Mucosa of descending colon (tissue), 3 donors: ENCODE results near the gene SLC5A2. TPM values are rescaled to one million over a fixed set of nuclear protein-coding genes. Genes with fewer than 3 reads are reported as not detected.
"Not testable (repeated sequence)": the region's sequence is repeated elsewhere in the genome, so short reads cannot be mapped to it uniquely, and the experiment has no call there.

ENCODE experiments used
- ATAC-seq: fragments of 200-7000 bp; cut with Tn5 transposase; one replicate; pipeline ENCODE4 v1.9.1; 2020; ENCODE audit warnings: mild to moderate bottlenecking, moderate library complexity
- DNase-seq, 3 donors: peaks; one replicate each; pipeline ENCODE4 v3.0.0-alpha.2; 2020
- H3K36me3 ChIP-seq: fragments of 200-600 bp; one replicate; pipeline ENCODE4 v1.8.0; 2021; ENCODE audit warnings: low read depth, mild to moderate bottlenecking
- H3K4me1 ChIP-seq: fragments of 200-600 bp; one replicate; pipeline ENCODE4 v1.8.0; 2021; ENCODE audit warnings: low read depth, mild to moderate bottlenecking
- H3K4me3 ChIP-seq: fragments of 200-600 bp; one replicate; pipeline ENCODE4 v1.8.0; 2021; ENCODE audit warnings: mild to moderate bottlenecking
- H3K9me3 ChIP-seq: fragments of 200-600 bp; one replicate; pipeline ENCODE4 v1.8.0; 2021; ENCODE audit warnings: mild to moderate bottlenecking
- intact Hi-C, 2 donors: fragments of 100-400 bp; cut with DNase I in 1 of 2; cut with micrococcal nuclease in 1 of 2; formaldehyde crosslinking; loops; one replicate each; pipeline versions ENCODE4 v1.11.0 to v1.11.1; 2022; cut with DNase I, micrococcal nuclease
- total RNA-seq, 3 donors: library from RNA; stranded (reverse); fragmentation: NEBNext Ultra II Directional in 2 of 3; extraction: Animal tissue kit (Norgen Biotek cat#: 25700) in 2 of 3; gene quantifications; one replicate each; pipeline versions ENCODE4 v1.2.1 to v1.2.4, GENCODE V29; 2021 to 2023
- TF ChIP-seq, protein P1 (sequence below): fragments of 200-600 bp; IDR thresholded peaks from one replicate; pipeline ENCODE4 v1.8.0; 2022; ENCODE audit warnings: antibody characterized with exemption, mild to moderate bottlenecking
- donor health status: DM: no; HTN: no; CAD: no; lungs with moderate emphysema.
- donor health status: DM: no; HTN: no; CAD: no.
- donor health status: DM: no; HTN: yes; CAD: no.

Gene SLC5A2
- total RNA-seq, 3 donors from 2014 or later, result 0.47 to 0.70 TPM; not detected in 1

DNA sequence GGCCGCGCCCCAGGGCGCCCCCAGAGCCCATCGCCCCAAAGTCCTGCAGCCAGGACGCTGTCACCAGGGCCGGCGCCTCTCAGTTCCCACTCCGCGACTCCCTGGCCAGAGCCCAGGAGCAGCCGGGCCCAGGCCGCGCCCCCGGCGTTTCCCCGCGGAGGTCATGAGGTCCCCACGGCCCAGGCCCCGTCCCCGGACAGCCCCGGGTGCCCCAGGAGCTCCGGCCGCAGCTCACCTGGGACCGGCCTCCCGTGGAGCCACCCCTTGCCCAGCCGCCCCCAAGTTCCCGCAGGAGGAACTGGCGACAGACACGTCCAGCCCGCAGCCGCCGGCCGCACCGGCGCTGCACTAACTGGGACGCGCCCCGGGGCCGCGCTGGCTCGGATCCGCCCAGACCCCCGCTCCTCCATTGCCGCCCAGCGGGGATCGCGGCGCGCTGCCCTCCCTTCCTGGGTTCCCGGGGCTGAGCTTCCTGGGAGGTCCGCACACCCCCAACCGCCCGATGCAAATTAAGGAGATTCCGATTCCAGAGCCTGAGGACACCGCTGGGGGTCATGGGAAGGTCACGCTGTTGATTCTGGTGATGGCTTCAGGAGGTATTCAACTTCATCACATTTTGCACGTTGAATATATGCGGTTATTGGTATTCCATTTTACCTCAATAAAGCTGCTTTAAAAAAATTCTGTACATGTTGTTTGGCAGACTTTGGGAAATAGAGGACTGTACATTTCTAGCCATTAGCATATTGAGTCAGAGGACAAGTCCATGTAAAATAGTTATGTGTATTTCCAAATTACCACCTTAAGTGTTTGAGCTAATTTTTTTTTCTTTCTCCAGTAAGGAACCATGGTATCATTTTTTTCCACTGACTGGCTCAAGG lies 54.7 kb downstream of the SLC5A2 start:
- TF ChIP-seq, protein P1, sequence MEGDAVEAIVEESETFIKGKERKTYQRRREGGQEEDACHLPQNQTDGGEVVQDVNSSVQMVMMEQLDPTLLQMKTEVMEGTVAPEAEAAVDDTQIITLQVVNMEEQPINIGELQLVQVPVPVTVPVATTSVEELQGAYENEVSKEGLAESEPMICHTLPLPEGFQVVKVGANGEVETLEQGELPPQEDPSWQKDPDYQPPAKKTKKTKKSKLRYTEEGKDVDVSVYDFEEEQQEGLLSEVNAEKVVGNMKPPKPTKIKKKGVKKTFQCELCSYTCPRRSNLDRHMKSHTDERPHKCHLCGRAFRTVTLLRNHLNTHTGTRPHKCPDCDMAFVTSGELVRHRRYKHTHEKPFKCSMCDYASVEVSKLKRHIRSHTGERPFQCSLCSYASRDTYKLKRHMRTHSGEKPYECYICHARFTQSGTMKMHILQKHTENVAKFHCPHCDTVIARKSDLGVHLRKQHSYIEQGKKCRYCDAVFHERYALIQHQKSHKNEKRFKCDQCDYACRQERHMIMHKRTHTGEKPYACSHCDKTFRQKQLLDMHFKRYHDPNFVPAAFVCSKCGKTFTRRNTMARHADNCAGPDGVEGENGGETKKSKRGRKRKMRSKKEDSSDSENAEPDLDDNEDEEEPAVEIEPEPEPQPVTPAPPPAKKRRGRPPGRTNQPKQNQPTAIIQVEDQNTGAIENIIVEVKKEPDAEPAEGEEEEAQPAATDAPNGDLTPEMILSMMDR, result no peak
- Histone ChIP-seq H3K9me3 (peaks cover 3% of the 10 kb centered on the region), H3K36me3 (no peaks in the 10 kb centered on the region), H3K4me3 (no peak overlapping the region), H3K4me1 (no peaks in the 10 kb centered on the region)
- no peak for ATAC-seq
- no peak for DNase-seq
- intact Hi-C loops, result no loop called here

DNA sequence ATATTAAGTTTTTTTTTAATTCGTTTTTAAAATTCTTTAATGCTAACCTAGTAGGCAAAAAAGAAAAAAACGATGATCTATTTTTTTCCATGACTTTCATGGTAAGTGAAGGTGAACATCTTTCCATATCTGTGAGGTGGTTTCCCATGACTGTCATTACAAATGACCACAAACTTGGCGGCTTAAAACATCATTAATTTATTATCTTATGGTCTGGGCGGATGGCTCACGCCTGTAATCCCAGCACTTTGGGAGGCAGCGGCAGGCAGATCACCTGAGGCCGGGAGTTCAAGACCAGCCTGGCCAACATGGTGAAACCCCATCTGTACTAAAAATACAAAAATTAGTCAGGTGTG lies 55.3 kb downstream of the SLC5A2 start:
- H3K36me3 ChIP-seq, H3K9me3 ChIP-seq, ATAC-seq, intact Hi-C loops, H3K4me3 ChIP-seq, DNase-seq, H3K4me1 ChIP-seq: not testable (repeated sequence)

DNA sequence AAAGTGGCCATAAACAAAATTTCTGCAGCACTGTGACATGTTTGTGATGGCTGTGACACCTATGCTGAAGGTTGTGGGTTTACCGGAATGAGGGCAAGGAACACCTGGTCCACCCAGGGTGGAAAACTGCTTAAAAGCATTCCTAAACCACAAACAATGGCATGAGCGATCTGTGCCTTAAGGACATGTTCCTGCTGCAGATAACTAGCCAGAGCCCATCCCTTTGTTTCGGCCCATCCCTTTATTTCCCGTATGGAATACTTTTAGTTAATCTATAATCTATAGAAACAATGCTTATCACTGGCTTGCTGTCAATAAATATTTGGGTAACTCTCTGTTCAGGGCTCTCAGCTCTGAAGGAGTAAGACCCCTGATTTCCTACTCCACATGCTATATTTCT lies 56.8 kb downstream of the SLC5A2 start:
- H3K36me3 ChIP-seq, intact Hi-C loops, H3K9me3 ChIP-seq, DNase-seq, H3K4me1 ChIP-seq, H3K4me3 ChIP-seq, ATAC-seq: not testable (repeated sequence)

Other genes with a start within 250 kb of the SLC5A2 start
- gene ITGAM, start 223.1 kb upstream of the SLC5A2 start, total RNA-seq, result 10 to 100 TPM in 1 of 3 donors, 1 to 10 TPM in 2; 4.5 to 13.0 (median 5.7) TPM
- 1 to 10 TPM; 2.9 to 8.6 (median 3.5) TPM for gene ITGAX, start 127.9 kb upstream of the SLC5A2 start, total RNA-seq
- gene ITGAD, start 89.8 kb upstream of the SLC5A2 start, total RNA-seq, result under 1 TPM in 1 of 3 donors, not detected in 2; 0.41 TPM
- under 1 TPM in 1 of 3 donors, not detected in 2; 0.80 TPM for gene COX6A2, start 54.8 kb upstream of the SLC5A2 start, total RNA-seq
- gene ZNF843, start 40.3 kb upstream of the SLC5A2 start, total RNA-seq, result under 1 TPM; 0.38 to 0.76 (median 0.53) TPM
- 1 to 10 TPM; 8.3 to 9.9 (median 8.5) TPM for gene ARMC5, start 23.6 kb upstream of the SLC5A2 start, total RNA-seq
- gene TGFB1I1, start 11.0 kb upstream of the SLC5A2 start, total RNA-seq, result 100 to 1,000 TPM in 1 of 3 donors, 10 to 100 TPM in 1, 1 to 10 TPM in 1; 7.8 to 227 (median 26.1) TPM
- 10 to 100 TPM; 48.3 to 66.7 (median 51.7) TPM for gene RUSF1, start 25.3 kb downstream of the SLC5A2 start, total RNA-seq
- gene AHSP, start 44.8 kb downstream of the SLC5A2 start, total RNA-seq, result not detected